Mucosa of descending colon (tissue), 3 donors: ENCODE measurements around the gene MYO1C. TPM values are rescaled to one million over a fixed set of nuclear protein-coding genes. Genes with fewer than 3 reads are reported as not detected.

Experiments used
- ATAC-seq: fragments of 200-7000 bp; cut with Tn5 transposase; one replicate; pipeline ENCODE4 v1.9.1; 2020; ENCODE audit warnings: mild to moderate bottlenecking, moderate library complexity
- DNase-seq, 3 donors: peaks; one replicate each; pipeline ENCODE4 v3.0.0-alpha.2; 2020
- H3K36me3 ChIP-seq: fragments of 200-600 bp; one replicate; pipeline ENCODE4 v1.8.0; 2021; ENCODE audit warnings: low read depth, mild to moderate bottlenecking
- H3K4me1 ChIP-seq: fragments of 200-600 bp; one replicate; pipeline ENCODE4 v1.8.0; 2021; ENCODE audit warnings: low read depth, mild to moderate bottlenecking
- H3K4me3 ChIP-seq: fragments of 200-600 bp; one replicate; pipeline ENCODE4 v1.8.0; 2021; ENCODE audit warnings: mild to moderate bottlenecking
- H3K9me3 ChIP-seq: fragments of 200-600 bp; one replicate; pipeline ENCODE4 v1.8.0; 2021; ENCODE audit warnings: mild to moderate bottlenecking
- intact Hi-C, 2 donors: fragments of 100-400 bp; cut with DNase I in 1 of 2; cut with micrococcal nuclease in 1 of 2; formaldehyde crosslinking; loops; one replicate each; pipeline versions ENCODE4 v1.11.0 to v1.11.1; 2022; cut with DNase I, micrococcal nuclease
- total RNA-seq, 3 donors: library from RNA; stranded (reverse); fragmentation: NEBNext Ultra II Directional in 2 of 3; extraction: Animal tissue kit (Norgen Biotek cat#: 25700) in 2 of 3; gene quantifications; one replicate each; pipeline versions ENCODE4 v1.2.1 to v1.2.4, GENCODE V29; 2021 to 2023
- TF ChIP-seq, protein P1 (sequence below): fragments of 200-600 bp; IDR thresholded peaks from one replicate; pipeline ENCODE4 v1.8.0; 2022; ENCODE audit warnings: antibody characterized with exemption, mild to moderate bottlenecking
- donor health status: DM: no; HTN: no; CAD: no; lungs with moderate emphysema.
- donor health status: DM: no; HTN: no; CAD: no.
- donor health status: DM: no; HTN: yes; CAD: no.

Gene MYO1C
- total RNA-seq, 3 donors from 2014 or later = 249 to 344 (median 276) TPM

GRCh38 chr17:1519678-1520077 is 27.2 kb upstream of the MYO1C start:
- TF ChIP-seq, protein P1, sequence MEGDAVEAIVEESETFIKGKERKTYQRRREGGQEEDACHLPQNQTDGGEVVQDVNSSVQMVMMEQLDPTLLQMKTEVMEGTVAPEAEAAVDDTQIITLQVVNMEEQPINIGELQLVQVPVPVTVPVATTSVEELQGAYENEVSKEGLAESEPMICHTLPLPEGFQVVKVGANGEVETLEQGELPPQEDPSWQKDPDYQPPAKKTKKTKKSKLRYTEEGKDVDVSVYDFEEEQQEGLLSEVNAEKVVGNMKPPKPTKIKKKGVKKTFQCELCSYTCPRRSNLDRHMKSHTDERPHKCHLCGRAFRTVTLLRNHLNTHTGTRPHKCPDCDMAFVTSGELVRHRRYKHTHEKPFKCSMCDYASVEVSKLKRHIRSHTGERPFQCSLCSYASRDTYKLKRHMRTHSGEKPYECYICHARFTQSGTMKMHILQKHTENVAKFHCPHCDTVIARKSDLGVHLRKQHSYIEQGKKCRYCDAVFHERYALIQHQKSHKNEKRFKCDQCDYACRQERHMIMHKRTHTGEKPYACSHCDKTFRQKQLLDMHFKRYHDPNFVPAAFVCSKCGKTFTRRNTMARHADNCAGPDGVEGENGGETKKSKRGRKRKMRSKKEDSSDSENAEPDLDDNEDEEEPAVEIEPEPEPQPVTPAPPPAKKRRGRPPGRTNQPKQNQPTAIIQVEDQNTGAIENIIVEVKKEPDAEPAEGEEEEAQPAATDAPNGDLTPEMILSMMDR = no peak
- no peak for ATAC-seq

DNA sequence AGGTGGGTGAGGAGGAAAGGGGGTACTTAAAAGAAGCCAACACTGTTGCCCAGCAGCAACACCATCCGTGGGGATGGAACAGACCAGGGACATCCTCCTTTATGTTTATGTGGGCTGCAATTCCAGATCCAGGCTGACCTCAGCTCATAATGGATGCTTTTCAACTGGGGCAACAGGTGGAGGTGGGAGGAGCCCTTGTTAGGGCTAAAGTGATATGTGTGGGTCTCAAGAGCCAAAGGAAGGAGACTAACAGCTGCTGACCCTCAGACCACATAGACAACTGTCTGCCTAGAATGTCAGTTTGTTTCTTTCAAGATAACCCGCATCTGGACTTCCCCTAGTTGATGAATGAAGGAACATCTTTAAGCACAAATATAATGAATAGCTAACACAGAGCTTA is 25.9 kb upstream of the MYO1C start:
- intact Hi-C loops = loop anchor here (5.0 to 10.0 kb wide), 3 partner anchors 144 to 244 kb away; partner anchors contain the start of genes BHLHA9 (in 1 of the 2) and TRARG1 (in 1 of the 2)
- TF ChIP-seq, protein P1 = no peak
- no peak overlapping the region for H3K4me3 ChIP-seq
- ATAC-seq (no peak), DNase-seq (no peak)
- H3K36me3 ChIP-seq = peaks cover 5% of the 10 kb centered on the region
- H3K9me3 ChIP-seq = no peaks in the 10 kb centered on the region
- H3K4me1 ChIP-seq = peaks cover 20% of the 10 kb centered on the region

More at GRCh38 chr17:1519678-1520077, 27.2 kb upstream of the MYO1C start:
- H3K36me3 ChIP-seq = peaks cover 5% of the 10 kb centered on the region
- peaks cover 19% of the 10 kb centered on the region for H3K4me1 ChIP-seq
- intact Hi-C loops = loop anchor here (5.0 to 10.0 kb wide), 3 partner anchors 145 to 245 kb away; partner anchors contain the start of genes BHLHA9 (in 1 of the 2) and TRARG1 (in 1 of the 2)
- H3K4me3 ChIP-seq = no peak overlapping the region
- H3K9me3 ChIP-seq = no peaks in the 10 kb centered on the region
- DNase-seq = no peak

DNA sequence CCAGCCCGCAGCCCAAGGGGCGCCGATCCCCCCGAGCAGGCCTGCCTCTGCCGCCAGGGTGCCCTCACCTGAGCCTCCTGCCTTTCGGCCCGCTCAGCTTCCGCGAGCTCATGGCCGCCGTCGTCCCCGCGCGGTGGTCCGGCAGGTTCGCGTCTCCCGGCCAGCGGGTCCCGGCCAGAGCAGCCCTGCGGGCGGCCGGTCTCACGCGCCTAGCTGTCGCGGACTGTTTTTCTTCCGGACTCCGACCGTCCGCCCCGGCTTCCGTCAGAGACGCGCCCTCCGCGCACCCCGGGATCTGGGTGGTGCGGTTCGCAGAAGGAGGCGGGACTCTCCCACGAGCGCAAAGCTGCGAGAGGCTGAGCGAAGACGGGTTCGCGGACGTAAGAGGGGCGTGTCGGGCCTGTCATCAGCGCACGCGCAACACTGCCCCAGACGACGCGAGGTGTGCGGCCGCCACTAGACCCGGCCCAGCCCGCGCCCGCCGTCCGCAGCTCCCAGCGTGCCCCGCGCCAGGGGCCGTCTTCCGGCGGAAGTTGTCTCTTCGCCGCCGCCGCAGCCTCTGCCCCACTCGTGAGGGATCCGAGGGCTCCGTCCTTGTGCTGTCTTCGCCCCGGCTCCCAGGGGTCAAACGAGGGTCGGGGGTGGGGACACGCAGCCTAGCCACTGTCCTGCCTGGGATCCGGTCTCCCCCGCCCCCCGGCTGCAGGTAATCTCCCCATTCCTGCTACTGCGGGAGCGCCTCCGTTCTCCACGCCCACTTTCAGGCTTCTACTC is 24.1 kb upstream of the MYO1C start, which contains the start of gene INPP5K:
INPP5K (minus strand) TSS at position 225 of the 774 bp plus-strand sequence; CDS start at position 112, 113 bp downstream.
- intact Hi-C loops = loop anchor here (5.0 to 10.0 kb wide), 3 partner anchors 142 to 242 kb away; partner anchors contain the start of genes BHLHA9 (in 1 of the 2) and TRARG1 (in 1 of the 2)
- TF ChIP-seq, protein P1 = no peak
- no peaks in the 10 kb centered on the region for H3K9me3 ChIP-seq
- peaks cover 34% of the 10 kb centered on the region for H3K4me1 ChIP-seq
- peak; percentile 91 for ATAC-seq
- peak within 1 kb of the TSS; percentile 92 for H3K4me3 ChIP-seq
- DNase-seq = peak; percentile 98 to 100 (median 99)
- H3K36me3 ChIP-seq = peaks cover 5% of the 10 kb centered on the region

- H3K4me3 ChIP-seq = peak overlapping the region; percentile 92
- TF ChIP-seq, protein P1 = peak; percentile 49
Observed at GRCh38 chr17:1515640-1516387, 23.3 kb upstream of the MYO1C start.

GRCh38 chr17:1512351-1512750 is 19.9 kb upstream of the MYO1C start:
- Histone ChIP-seq H3K4me1 (peaks cover 56% of the 10 kb centered on the region), H3K36me3 (peaks cover 5% of the 10 kb centered on the region), H3K4me3 (no peak overlapping the region), H3K9me3 (no peaks in the 10 kb centered on the region)
- intact Hi-C loops = loop anchor here (10.0 kb wide), 2 partner anchors 138 to 238 kb away; partner anchors contain the start of genes BHLHA9 (in 1 of the 2) and TRARG1 (in 1 of the 2)
- TF ChIP-seq, protein P1 = no peak
- DNase-seq = no peak
- ATAC-seq = no peak

More at GRCh38 chr17:1515640-1516387, 23.3 kb upstream of the MYO1C start:
- intact Hi-C loops = loop anchor here (5.0 to 10.0 kb wide), 3 partner anchors 141 to 241 kb away; partner anchors contain the start of genes BHLHA9 (in 1 of the 2) and TRARG1 (in 1 of the 2)
- peaks cover 41% of the 10 kb centered on the region for H3K4me1 ChIP-seq
- ATAC-seq (peak; percentile 57), DNase-seq (peak in 2 of 3 donors; percentile 49 to 84)
- H3K9me3 ChIP-seq = no peaks in the 10 kb centered on the region
- H3K36me3 ChIP-seq = peaks cover 5% of the 10 kb centered on the region
